ENCODE results near the gene SOX13.

The SOX13 gene

DNA sequence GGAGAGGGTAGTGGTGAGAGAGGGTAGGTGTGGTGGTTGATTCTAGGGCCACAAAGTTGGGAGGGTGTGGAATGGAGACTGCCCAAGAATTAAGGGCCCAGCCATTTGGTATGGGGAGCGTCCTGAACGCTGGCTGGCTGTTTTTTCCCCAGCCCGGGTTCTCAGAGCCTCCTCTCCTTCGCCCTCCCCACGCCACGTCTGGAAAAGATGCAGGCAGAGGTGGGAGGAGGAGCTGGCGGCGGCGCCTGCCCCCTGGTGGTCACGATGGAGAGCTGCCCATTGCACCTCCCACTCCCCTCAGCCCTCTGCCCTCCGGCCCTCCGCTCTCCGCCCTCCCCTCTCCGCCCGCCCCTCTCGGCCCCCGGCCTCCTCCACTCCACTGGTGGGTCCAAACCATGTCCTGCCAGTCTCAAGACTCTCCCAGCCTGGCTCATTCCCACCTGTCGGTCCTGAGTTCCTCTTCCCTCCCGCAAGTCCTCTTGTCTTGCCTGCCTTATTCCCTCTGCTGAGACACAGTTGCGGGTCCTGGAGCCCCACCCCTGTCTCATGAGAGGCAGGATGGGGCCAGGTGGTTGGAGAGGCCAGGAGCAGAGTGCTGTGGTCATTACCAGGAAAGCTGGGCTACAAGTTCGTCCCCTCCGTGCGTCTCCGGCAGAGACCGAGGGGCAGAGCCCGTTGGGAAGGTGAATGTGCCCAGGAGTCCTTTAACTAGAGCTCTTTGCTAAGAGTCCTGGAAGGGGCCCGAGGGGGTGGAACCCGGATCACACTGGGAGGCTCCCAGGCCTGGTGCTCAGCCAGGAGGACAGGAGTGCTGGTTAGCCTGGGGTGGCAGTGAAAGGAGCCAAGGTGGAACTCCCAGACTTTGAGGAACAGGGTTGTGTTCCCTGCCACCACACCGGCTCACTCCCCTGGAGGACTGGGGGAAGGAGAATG is 56.3 kb downstream of the SOX13 start:
- peak in 39 of 56 donors; percentile 14 to 71 (median 39) for DNase-seq

DNA sequence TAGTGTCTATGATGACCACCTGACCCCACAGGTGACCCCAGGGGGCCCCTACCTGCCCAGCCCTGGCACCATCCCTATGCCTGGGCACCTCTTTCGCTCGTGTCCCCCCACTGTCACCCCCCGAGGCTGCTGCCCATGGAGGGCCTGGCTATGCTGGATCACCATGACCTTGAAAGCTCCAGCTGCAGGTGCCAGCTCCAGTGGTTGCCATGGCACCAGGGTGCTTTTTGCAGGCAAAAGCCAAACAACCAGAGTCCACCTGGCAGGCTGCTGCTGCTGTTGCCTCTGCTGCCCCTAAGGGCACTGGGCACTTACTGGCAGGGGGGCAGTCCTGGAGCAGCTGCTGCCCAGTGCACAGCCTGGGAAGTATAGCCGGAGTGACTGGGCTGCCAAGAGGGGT is 57.3 kb downstream of the SOX13 start:
- peak in 1 of 56 donors; percentile 17 for DNase-seq

DNA sequence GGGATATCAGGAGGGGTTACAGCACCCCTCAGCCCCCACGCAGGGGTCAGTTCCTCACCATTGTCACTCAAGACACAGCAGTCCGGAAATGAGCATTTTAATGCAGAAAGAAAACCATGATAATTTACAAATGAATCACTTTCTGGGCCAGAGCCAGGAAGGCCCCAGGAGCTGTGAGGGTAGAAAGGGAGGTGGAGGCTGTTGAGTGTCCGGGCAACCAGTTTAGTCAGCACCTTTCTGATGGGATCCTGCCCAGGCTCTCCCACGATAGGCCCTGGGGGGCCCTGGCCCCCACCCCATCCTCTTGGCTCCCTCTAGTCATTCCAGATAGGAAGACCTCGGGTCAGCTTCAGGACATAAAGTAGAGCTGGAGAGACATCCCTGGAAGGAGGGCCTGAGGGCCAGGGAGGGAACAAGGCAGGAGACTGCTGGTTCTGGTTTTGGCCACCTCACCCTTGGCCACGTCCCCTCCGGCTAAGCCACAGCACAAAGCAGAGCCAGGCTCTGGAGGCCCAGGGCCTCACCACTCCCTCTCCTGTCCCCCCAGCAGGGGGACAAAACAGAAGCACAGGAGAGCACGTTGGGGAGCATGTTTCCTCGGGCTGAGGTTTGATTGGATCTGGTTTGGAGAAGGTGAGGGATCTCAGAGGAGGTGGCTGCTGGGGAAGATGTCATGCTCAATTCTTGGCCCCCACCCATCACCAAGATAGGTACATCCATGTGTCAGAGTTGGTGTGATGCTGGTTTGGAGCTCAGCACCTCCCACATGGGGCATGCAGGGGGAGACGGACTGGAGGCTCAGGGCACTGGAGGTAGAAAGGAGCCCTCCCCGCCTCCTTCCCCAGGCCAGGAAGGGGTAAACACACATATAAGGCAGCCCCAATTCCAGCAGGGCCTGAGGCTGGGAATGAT is 58.3 kb downstream of the SOX13 start:
- DNase-seq: peak in 1 of 56 donors; percentile 22

DNA sequence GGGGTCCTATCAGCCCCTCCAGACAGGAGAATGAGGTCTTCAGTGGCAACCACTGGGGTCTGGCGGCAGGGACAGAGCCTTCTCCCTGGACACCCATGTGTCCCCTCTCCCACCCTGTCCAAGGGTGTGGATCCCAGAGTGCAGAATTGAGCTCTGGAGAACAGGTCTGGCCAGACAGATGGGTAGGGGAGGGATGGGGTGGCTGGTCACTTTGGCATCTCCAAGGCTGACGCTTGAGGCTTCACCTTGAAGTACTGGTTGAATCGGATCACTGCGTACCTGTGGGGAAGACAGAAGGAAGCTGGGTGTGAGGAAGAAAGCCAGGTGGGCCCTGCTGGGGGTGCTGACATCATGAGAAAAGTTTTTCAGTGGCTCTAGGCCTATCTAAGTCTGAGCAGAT is 59.1 kb downstream of the SOX13 start:
- no peak for DNase-seq

DNA sequence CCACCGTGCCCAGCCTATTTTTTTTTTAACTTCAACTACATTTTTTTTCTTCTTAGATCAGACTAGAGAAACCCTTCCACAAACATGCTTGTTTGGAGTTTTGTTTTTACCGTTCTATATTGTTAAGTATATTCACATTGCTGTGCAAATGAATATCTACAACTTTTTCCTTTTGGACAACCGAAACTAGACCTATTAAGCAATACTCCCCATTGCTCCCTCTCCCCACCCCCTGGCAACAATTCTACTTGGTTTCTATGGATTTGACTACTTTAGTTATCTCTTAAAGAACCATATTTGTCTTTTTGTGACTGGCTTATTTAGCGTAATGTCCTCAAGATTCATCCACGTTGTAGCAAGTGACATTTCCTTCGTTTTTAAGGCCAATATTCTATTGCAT is 59.8 kb downstream of the SOX13 start:
- DNase-seq: no peak

DNA sequence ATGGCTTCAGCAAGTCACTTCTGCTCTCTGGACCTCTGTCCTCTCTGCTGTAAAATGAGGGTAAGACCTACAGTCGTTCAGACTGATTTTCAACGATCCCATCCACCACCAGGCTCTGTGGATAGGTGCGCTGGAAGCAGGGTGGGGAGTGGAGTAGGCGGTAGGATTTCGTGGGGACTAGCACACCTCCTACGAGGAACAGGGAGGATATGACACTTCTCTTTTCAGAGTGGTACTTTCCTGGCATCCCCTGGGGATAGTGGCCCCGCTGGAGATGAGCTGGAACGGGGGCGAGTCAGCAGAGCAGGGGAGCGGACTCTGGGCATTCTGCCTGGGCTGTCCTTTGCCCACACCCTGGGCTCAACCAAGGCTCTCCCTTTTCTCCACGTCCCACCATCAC is 61.2 kb downstream of the SOX13 start:
- no peak for DNase-seq

DNA sequence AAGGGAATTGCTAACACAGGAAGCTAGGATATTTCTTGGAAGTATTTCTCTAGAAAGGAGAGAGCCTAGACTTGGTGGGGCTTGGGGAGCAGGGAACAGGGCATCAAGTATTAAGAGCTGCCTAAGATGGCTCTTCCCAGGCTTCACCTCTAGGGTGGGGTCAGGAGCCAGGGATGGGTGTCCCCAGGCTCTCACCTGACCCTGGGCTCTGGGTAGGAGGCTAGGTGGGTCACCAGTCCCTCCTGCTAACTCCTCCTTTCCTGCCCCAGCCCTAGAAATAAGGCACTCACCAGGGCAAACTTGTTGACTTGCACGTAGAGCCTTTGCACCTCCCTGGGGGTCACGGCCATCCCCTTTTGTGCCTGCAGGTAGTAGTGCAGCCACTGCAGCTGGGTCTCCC is 63.9 kb downstream of the SOX13 start:
- DNase-seq: no peak

DNA sequence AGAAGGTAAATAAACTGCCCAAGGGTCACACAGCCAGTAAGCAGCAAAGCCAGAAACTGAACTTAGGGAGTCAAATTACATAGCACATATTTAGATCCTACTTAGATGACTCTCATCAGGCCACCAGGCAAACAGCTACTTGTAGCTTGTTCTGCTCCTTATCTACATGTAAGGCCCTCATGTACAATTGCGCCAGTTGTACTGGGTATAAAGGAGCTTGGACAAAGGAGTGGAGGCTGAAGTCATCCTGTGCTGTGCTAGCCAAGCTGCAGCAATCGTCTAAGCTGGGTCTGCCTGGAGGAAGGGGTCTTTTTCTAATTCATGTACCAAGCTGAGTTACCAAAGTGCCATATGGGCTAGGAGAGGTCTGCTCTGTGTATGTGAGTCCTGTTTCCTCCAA is 66.2 kb downstream of the SOX13 start:
- DNase-seq: no peak

DNA sequence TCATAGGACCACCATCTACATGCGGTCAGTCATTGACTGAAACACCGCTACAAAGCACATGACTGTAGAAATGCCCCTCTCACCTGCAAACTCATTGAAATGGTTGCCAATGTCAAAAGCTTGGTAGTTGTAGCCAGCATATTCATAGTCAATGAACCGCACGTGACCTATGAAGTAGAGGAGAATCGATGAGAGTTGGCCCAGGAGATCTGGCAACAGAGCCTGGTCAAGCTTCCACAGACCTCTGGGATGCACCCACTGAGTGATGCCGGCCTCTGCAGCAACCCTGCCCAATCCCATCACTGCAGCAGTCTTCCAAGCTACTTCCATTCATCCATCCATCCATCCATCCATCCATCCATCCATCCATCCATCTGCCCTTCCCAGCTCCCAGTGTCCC is 67.0 kb downstream of the SOX13 start:
- DNase-seq: no peak

DNA sequence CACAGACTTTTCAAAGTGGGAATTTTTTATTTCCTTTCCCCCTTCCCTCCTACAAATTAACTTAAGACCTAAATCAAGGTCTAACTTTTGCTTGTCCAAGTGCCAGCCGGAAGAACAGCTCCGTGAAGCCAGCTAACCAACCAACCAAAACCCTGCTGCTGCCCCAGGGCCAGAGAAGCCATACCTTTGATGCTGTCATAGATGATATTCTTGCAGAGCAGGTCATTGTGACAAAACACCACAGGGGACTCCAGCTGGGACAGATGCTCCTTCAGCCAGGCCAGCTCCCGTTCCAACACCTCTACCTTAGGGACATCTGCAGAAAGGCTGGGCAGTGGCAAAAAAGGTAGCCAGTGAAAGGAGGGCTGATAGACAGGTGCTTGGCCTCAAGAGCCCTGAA is 68.2 kb downstream of the SOX13 start:
- DNase-seq: no peak

DNA sequence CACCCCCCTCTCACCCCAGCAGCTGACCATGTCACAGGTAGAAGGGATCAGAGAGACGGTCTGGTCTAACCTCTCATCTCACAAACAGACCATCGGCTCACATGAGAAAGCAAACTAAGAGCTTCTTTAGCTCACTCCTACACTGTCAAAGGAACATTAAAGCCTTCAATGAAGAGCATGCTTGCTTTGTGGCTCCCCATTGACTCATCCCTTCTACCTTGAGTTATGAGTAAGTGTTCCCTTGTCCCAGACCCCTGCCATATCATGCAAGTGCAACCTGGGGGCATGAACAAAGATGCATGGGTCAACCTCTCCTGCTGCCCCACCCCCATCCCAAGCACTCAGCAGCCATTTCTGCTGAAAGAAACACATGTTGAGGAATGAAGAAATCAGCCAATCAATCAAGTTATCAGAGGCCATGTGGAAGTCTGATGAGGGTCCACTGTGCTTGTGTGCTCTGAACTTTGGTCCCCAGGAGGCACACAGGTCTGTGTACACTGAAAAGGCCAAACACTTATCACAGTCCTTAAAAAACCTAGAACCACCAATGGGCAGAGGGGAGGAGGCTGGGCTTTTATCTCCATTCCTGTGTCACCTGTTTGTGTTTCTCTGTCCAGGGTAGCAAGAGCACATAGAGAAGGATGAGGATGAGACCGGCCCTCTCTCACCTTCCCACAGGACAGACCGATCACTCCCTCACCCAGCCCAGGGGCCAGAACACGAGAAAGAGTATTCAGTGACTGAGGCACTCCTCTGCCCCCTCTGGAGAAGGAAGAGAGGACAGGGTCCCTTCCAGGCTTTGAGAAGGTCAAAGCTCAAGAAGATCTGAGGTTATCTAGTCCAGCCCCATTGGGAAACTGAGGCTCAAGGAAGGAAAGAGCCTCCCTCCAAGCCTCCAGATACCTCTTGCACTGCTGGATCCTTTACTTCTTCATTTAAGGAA is 69.4 kb downstream of the SOX13 start:
- no peak for DNase-seq

DNA sequence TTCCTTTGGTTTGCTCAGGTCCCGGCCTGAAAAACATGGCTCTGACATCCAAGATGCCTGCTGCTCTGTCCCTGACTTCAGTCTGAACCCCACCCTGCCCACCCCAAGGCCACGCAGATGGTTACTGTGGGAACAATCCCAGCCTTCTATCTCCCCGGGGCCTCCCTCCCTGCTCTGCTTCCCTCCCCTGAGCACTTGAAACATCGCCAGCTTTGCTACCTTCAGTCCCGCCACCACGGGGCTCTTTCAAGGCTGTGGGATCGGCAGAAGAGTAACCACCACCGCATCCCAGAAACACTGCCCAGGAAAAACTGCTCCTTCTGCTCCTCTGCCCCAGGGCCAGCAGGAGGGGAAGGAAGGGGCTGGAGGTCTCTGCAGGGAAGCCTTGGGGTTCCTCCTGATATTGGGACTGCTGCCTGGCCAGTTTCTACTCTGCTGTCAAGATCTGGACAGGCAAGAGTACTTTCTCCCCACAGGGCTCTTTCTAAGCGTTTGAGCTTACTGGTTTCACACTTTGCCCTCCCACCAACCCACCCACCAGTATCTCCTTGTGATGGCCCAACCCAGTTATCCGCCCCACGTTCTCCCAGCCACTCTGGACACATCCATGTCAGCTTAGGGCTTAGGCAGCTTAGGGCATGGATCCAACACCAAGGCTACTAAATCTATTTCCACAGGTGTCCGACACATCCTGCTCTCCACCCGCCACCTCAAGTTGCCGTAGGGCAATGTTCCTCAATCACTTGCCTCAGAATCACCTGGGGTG is 70.5 kb downstream of the SOX13 start:
- no peak for DNase-seq

DNA sequence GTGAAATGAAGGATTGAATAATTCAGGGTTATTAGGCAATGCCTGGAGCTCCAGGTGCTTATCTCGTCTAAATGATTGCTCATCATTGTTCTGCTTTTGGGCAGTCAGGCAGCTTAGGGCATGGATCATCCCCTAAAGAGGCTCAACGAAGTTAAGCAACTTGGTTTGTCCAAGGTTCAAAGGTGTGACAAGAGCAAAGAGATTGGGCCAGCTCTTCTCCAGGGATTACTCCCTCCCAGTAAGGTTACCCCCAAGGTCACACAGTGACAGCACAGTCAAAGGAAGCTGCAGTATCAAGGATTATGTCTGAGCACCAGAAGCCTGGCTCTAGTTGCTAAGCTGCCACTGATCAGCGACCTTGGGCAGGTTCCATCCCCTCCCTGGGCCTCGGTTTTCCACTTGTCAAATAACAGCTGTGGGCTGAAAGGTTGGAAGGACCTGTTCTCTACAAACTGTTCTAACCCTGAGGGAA is 72.2 kb downstream of the SOX13 start:
- no peak for DNase-seq

DNA sequence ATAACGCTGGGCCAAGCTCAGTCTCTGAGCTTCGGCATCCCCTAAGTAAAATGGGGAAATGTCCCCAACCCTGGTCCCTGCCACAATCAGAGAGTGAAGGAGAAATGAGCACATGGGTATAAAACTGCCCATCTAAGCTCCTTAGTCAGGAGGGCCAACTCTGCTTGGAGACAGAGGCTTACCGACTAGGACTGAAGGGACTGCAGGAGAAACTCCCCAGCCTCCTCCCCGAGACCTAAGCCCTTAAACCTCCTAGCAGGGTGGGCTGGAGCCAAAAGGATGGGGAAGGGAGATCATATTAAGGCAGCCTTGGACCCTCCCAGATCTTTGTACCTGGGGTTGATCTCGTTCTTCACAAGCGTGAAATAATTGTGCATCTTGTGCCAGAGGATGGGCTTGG is 73.4 kb downstream of the SOX13 start:
- no peak for DNase-seq

DNA sequence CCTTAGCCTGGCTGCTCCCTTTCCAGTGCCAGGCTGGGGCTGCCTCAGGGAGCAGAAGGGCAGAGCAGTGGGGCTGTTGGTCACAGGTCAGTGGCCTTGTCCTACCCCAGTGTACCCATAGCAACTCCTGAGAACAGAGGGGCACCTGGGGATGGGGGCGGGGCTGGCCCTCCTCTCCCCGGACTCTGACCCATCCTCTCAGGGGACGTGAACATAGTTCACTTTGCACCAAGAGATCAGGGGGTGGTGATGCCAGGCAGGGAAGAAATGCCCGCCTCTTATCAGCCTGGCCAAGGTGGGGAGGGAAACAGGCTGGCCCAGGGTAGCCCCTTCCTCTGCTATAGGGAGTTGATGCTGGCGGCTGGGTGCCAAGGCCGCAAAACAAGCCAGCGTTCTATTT is 74.0 kb downstream of the SOX13 start:
- no peak for DNase-seq

DNA sequence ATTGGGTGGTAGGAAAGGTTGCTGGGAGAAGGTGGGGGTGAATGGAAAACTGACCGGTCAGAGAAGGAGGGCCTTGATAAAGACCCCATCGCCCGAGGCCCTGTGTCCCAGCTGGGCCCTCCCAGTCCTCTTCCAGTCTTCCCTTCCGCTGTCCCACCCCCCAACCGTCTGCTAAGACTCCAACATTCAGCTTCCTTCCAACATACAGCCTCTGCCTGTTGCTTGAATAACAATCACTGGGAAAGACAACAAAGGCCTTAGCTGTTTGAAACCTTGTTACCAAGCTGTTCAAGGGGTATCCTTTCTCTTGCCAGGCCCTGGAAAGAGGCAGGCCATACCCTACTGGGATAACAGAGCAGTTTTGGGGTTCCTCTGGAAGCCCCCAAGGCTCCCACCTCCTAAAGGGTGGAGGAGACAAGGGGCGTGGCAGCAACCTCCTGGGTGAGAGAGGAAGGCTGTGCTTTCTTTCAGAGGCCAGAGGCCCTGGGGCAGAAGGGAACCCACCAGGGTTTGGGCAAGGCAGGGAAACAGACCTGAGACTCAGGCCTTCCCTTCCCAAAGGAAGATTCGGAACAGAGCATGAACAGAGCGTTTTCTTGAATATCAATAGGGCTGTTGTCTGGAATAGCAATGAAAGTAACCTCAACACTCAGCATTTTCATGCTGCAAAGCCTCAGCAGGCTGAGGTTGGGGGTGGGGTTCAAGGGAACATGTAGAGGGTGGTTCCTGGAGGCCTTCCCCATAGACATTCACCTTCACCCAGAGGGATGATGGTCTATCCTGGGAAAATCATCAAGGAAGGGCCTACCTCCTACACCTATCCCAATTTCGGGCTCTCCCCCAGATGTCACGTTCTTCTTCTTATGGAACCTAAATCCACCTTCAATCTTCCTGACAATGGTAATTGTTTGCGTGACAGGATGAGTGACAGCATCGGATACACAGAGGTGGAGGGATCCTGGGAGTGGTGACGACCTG is 74.8 kb downstream of the SOX13 start:
- peak in 1 of 56 donors; percentile 21 for DNase-seq

DNA sequence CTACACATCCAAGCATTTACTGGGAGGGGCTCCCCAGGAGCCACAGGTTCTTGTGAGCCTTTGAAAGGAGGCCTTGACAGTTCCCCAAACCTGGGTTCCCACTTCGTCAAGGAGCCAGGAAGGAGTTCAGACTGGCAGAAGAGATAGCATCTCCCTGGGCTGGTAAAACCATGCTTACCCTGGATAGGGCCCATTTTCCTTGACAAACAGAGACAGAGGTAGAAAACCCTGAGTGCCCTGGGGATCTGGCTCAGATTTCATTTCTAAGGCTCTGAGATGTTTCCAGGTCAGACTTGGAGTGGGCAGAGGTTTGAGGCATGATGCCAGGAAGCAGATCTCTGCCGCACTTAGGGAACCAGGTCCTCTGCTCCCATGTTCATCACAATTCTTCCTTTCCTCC is 76.2 kb downstream of the SOX13 start:
- DNase-seq: no peak

DNA sequence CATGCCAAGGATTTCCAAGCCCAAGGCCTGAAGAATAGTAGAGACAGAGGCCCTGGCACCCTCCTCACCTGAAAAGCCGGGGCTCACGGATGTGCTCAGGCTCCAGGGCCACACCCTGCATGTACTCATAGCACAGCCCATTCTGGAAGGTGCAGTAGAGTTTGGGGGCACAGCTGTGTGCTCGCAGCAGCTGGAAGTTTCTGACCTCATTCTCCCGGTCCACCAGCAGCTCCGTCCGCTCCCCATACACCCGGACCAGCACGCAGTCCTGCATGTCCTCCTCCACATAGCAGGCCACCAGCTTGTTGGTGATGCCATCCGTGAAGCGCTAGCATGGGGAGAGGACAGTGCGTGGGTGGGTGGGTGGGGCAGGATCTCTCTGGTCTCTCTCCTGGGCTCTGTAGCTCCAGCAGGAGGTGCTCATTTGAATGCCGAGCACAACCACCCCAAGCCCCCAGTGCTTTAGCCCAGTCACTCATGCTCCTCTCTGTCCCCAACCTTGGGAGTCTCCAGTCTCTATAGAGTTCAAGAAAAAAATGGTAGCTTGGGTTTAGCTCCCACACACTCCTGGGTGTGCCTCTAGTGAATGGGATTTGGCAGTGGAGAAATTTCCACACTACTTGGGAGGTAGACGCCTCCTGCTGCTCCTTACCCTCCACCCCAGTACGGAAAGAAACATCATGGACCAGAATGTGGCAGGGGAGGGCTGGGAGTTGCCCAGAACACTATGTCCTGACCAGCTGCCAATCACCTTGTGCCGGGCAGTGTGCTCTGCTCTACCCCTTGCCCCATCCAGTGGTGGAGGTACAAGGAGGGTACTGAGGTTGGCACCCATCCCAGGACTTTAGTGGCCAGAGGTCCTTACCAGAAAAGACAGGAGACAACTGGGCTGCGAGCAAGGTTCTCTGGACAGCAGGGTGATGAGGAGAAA is 77.0 kb downstream of the SOX13 start:
- peak in 1 of 56 donors; percentile 25 for DNase-seq
